Immature natural killer cell (primary cell): ENCODE results near the gene LHFPL3. TPM values are rescaled to one million over a fixed set of nuclear protein-coding genes. Genes with fewer than 3 reads are reported as not detected.

ENCODE experiments used
- DNase-seq, 3 donors: peaks; one replicate each; pipeline ENCODE4 v3.0.0; 2022; ENCODE audit warnings: mixed read lengths in 1 of 3
- H3K27ac Mint-ChIP-seq, 6 donors: one replicate each; pipeline ENCODE4 v1.8.0; 2020; ENCODE audit warnings: mixed read lengths in 6 of 6, mild to moderate bottlenecking in 5 of 6, inconsistent platforms in 4 of 6, moderate library complexity in 3 of 6
- H3K27me3 Mint-ChIP-seq, 3 donors: one replicate each; pipeline ENCODE4 v1.8.0; 2020 to 2021; ENCODE audit warnings: low read depth in 3 of 3, mild to moderate bottlenecking in 3 of 3, mixed read lengths in 3 of 3, moderate library complexity in 3 of 3, inconsistent platforms in 1 of 3
- H3K36me3 Mint-ChIP-seq, 3 donors: one replicate each; pipeline ENCODE4 v1.8.0; 2020; ENCODE audit warnings: mixed read lengths in 3 of 3, inconsistent platforms in 2 of 3, mild to moderate bottlenecking in 2 of 3
- H3K4me1 Mint-ChIP-seq, 2 donors: one replicate each; pipeline ENCODE4 v1.8.0; 2020; ENCODE audit warnings: inconsistent platforms in 2 of 2, mild to moderate bottlenecking in 2 of 2, mixed read lengths in 2 of 2, moderate library complexity in 1 of 2
- H3K4me3 Mint-ChIP-seq, 5 donors: one replicate each; pipeline ENCODE4 v1.8.0; 2020; ENCODE audit warnings: mild to moderate bottlenecking in 5 of 5, mixed read lengths in 5 of 5, inconsistent platforms in 3 of 5, moderate library complexity in 3 of 5
- H3K9me3 Mint-ChIP-seq, 6 donors: one replicate each; pipeline ENCODE4 v1.8.0; 2020; ENCODE audit warnings: mild to moderate bottlenecking in 6 of 6, mixed read lengths in 6 of 6, inconsistent platforms in 4 of 6, moderate library complexity in 3 of 6
- polyA plus RNA-seq, 3 donors: library from polyadenylated mRNA; unstranded; fragments of 300-500 nt; fragmentation: Illumina TruSeq; gene quantifications; one replicate each; pipeline ENCODE4 v1.2.3, GENCODE V29; 2021

The LHFPL3 gene
- polyA plus RNA-seq, 3 donors from 2014 or later = not detected

DNA sequence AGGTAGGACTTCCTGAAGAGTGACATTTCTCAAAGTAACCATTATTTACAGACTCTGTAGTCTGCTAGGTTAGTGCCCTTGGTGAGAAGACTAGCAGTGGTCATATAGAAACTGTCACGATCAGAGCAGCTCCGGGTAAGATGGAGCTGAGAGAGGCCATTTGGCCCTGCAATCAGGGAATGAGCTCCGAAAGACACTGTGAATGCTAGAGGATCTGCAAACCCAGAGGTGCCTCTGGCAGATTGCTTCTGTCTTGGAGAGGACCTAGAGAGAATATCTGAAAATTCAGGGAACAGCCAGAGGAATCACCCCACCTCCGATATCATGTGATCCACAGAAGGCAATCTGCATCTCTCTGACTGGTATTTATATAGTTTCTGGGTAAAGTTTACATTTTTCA is 438.7 kb downstream of the LHFPL3 start:
- H3K9me3 Mint-ChIP-seq = no peaks in the 10 kb centered on the region
- no peak overlapping the region for H3K4me3 Mint-ChIP-seq
- no peak overlapping the region for H3K27ac Mint-ChIP-seq
- no peaks in the 10 kb centered on the region for H3K4me1 Mint-ChIP-seq
- peaks cover 0 to 13% (median 0%) of the 10 kb centered on the region in 3 donors for H3K27me3 Mint-ChIP-seq
- DNase-seq = no peak
- no peaks in the 10 kb centered on the region for H3K36me3 Mint-ChIP-seq

DNA sequence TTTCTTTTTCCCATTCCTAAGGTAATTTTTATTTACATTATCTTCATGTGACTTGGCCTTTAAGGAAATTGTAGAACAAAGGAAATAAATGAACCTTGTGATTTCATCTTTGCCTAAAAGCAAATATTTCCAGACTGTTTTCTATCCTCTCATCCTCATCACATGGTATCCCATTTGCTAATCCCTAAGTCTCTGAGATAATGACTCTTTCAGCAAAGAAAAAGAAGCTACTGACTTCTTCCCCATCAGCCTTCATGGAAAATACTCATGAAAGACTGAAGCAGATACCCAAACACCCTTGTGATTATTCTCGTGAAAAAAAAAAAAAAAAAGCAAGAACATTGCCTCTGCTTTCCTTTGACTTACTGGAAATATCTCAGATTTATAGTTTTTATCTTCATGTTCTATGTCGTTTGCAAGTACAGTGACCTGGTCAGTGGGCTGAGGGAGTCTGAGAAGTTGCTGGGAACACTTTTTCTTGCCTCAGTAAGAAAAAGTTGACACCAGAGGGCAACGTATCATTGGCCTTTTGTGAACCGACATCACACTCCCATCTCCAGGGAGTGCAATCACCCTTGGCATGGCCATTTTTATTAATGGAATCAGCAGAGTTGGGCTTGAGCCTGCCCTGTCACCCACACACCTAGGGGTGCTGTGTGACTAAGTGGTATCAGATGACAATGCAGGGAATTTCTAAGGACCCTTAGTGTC is 439.6 kb downstream of the LHFPL3 start:
- Mint-ChIP-seq H3K9me3 (no peaks in the 10 kb centered on the region), H3K27ac (no peak overlapping the region), H3K27me3 (peaks cover 0 to 13% (median 3%) of the 10 kb centered on the region in 3 donors), H3K36me3 (no peaks in the 10 kb centered on the region), H3K4me1 (no peaks in the 10 kb centered on the region), H3K4me3 (no peak overlapping the region)
- no peak for DNase-seq

DNA sequence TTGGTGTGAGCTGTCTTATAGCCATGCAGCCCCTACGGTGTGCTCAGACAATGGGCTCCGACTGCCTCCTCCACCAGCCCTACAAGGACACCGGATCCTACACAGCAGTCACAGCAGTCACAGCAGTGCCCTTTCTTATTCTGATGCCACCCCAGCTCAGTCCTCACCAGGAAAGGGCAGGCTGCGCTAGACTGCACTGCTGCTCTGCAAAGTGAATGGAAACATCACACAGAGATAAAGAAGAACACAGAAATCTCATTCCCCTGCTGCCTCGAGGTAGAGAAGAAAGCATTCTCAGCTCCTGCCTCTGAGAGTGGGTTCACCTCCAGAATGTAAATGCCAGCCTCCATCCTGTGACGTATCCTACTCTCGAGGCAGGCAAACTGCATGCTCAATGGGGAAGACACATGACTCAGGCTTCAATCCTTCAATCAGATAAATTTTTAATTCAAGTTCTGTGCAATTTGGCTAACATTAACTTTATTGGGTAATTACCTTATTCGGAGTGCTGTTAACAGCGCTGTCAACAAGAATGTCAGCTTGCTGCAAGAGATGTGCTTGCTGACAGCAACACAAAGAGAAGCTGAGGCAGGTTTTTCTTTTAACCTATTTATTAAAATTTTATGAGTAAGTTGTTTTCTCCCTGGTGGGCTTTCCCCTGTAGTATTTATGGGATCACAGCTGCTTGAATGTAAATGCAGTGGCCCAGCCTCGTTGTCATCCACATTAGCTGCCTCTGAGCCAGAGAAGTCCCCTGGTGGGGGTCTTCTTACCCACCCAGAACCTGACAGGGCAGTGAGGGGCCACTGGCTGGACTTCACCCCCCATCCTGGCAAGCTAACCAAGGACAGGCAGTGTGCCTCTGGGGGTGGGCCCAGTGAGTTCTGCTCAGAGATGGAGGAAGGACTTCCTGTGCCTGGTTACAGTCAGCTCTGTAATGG is 444.3 kb downstream of the LHFPL3 start:
- Mint-ChIP-seq H3K36me3 (no peaks in the 10 kb centered on the region), H3K4me3 (no peak overlapping the region), H3K9me3 (no peaks in the 10 kb centered on the region), H3K27me3 (peaks cover 3 to 6% (median 3%) of the 10 kb centered on the region in 3 donors), H3K27ac (no peak overlapping the region), H3K4me1 (no peaks in the 10 kb centered on the region)
- no peak for DNase-seq

DNA sequence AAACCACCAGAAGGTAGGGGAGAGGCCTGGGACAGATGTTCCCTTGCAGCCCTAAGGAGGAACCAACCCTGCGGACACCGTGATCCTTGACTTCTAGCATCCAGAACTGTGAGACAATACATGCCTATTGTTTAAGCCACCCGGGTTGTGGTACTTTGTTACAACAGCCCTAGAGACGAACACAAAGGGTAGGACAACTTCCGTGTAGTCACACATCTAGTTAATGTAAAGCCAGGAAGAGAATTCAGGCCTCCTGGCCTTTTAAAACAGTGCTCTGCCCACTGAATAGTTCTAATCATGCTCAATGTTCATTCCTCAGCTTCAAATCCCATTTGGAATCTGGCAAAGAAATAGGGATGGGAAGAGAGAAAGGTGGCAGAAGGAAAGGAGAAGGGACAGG is 445.4 kb downstream of the LHFPL3 start:
- DNase-seq = no peak
- Mint-ChIP-seq H3K4me1 (no peaks in the 10 kb centered on the region), H3K27ac (no peak overlapping the region), H3K4me3 (no peak overlapping the region), H3K9me3 (no peaks in the 10 kb centered on the region), H3K27me3 (peaks cover 3 to 6% (median 3%) of the 10 kb centered on the region in 3 donors), H3K36me3 (no peaks in the 10 kb centered on the region)

DNA sequence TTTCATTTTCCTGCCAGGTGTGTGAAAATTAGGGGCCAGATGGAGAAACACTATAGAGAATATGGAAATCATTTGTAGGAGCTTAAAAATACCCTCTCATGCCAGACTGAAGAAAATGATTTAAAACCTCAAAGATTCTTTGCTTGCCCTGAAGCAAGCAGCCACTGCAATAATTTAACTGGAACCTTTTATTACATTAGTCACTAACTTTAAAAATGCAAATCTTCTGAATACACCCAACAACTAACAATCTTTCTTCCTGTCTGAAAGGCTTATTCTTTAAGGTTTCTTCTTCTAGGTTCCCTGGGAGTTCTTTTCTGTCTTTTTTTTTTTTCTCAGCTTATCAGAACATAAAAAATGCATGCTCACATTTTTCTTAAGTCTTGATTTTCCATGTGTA is 447.1 kb downstream of the LHFPL3 start:
- Mint-ChIP-seq H3K4me1 (no peaks in the 10 kb centered on the region), H3K36me3 (no peaks in the 10 kb centered on the region)
- DNase-seq = no peak

DNA sequence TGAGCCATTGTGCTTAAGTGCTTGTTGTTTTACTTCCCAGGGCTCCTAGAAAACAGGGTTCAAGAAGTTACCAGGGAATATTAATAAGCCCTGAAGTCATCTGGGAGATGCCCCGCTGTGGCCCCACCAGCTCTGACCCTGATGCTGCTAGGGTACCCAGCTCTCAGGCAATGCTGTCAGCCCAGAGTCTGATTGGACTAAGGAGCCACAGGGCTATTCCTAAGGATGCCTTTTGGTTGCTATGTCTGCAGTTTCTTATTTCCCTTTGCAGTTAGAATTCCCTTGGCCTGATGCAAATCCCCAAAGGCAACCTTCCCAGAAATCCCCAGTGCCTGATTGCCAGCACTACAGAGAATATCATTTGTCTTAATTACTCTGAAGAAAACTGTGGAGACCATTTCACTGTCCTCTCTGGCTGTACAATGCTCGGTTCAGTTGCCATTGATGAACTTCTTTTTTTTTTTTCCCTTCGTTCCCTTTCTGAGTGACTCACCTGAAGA is 448.9 kb downstream of the LHFPL3 start:
- no peak overlapping the region for H3K27ac Mint-ChIP-seq
- DNase-seq = no peak
- no peaks in the 10 kb centered on the region for H3K36me3 Mint-ChIP-seq
- H3K4me3 Mint-ChIP-seq = no peak overlapping the region
- H3K27me3 Mint-ChIP-seq = peaks cover 0 to 6% (median under 1%) of the 10 kb centered on the region in 3 donors
- H3K9me3 Mint-ChIP-seq = no peaks in the 10 kb centered on the region
- H3K4me1 Mint-ChIP-seq = no peaks in the 10 kb centered on the region

More for the DNA sequence above, 447.1 kb downstream of the LHFPL3 start:
- no peak overlapping the region for H3K4me3 Mint-ChIP-seq
- H3K27me3 Mint-ChIP-seq = peaks cover 0 to 6% (median 3%) of the 10 kb centered on the region in 3 donors
- H3K27ac Mint-ChIP-seq = no peak overlapping the region
- H3K9me3 Mint-ChIP-seq = no peaks in the 10 kb centered on the region

DNA sequence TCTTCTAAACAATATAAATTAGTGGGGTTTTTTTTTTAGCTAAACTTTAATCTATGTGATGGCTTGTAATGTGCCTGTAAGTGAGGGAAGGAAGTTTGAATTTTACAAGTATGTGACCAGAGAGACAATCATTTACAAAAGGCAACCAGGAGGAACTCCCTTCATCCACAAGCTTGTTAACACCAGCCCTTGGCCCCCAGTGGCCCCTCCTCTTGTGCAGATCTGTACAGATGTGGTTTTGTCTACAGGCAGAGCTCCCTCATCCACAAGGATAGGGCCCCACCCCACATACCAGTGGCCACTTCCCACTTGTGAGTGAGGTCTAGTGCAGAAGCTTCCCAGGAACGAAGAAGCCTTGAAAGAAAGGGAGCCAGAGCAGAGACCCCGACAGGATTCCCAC is 451.5 kb downstream of the LHFPL3 start:
- Mint-ChIP-seq H3K36me3 (no peaks in the 10 kb centered on the region), H3K4me3 (no peak overlapping the region), H3K4me1 (no peaks in the 10 kb centered on the region), H3K27ac (no peak overlapping the region), H3K9me3 (no peaks in the 10 kb centered on the region), H3K27me3 (peaks cover 0 to 3% (median 0%) of the 10 kb centered on the region in 3 donors)
- DNase-seq = no peak

DNA sequence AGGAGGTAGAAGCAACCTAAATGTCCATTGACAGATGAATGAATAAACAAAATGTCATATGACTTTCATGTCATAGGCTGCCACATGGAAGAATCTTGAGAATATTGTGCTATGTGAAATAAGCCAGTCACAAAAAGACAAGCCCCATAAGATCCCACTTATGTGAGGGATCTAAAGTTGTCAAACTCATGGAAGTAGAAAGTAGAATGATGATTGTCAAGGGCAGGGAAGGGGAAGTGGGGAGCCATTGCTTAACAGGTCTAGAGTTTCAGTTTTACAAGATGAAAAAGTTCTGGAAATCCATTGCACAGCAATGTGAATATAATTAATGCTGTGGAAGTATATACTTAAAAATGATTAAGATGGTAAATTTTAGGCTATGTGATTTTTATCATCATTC is 456.3 kb downstream of the LHFPL3 start:
- peaks cover 0 to 6% (median 0%) of the 10 kb centered on the region in 6 donors for H3K9me3 Mint-ChIP-seq

DNA sequence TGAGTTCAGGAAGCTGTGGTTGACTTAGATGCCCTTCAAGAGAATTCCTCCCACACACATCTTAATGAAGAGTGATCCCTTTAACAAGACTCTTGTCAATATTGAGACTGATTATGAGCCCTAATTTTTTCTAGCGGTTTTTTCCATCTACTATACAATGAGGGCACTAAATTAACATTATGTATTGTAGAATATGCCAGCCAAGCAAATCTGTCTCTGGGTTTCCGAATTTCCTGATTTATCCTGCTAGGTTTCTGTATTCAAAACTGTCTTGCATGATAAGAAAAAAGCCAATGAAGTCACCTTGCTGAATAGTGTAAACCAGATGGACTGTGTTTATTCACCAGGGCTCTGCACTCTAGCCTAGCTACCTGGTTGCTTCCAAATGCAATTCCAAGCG is 461.4 kb downstream of the LHFPL3 start:
- H3K36me3 Mint-ChIP-seq = no peaks in the 10 kb centered on the region
- DNase-seq = no peak
- H3K4me1 Mint-ChIP-seq = no peaks in the 10 kb centered on the region
- no peak overlapping the region for H3K27ac Mint-ChIP-seq
- H3K9me3 Mint-ChIP-seq = peaks cover 0 to 6% (median 0%) of the 10 kb centered on the region in 6 donors
- peaks cover 0 to 5% (median 3%) of the 10 kb centered on the region in 3 donors for H3K27me3 Mint-ChIP-seq
- no peak overlapping the region for H3K4me3 Mint-ChIP-seq

More for the DNA sequence above, 456.3 kb downstream of the LHFPL3 start:
- no peak for DNase-seq
- no peak overlapping the region for H3K27ac Mint-ChIP-seq
- no peaks in the 10 kb centered on the region for H3K36me3 Mint-ChIP-seq
- no peak overlapping the region for H3K4me3 Mint-ChIP-seq
- peaks cover 0 to 2% (median 0%) of the 10 kb centered on the region in 3 donors for H3K27me3 Mint-ChIP-seq
- H3K4me1 Mint-ChIP-seq = no peaks in the 10 kb centered on the region

DNA sequence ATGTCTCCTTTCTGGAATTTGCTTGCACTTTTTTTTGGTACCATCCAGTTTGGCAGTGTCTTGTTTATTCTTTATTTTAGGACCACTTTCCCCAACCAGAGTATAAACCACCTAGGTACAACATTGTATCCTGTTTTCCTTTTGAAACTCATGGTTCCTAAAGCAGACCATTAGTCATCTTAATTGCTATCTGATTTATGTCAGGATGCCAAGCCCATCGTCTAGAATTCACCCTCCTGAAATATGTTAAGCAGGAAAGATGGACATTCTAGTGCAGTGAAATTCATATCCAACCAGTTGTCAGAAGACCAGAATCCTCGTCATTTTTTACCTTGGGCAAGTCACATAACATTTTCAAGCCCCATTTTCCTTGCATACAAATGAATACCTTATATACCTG is 462.0 kb downstream of the LHFPL3 start:
- H3K9me3 Mint-ChIP-seq = peaks cover 0 to under 1% (median 0%) of the 10 kb centered on the region in 6 donors
- H3K27ac Mint-ChIP-seq = no peak overlapping the region
- no peak overlapping the region for H3K4me3 Mint-ChIP-seq
- peaks cover 0 to 9% (median 3%) of the 10 kb centered on the region in 3 donors for H3K27me3 Mint-ChIP-seq
- no peaks in the 10 kb centered on the region for H3K4me1 Mint-ChIP-seq
- H3K36me3 Mint-ChIP-seq = no peaks in the 10 kb centered on the region
- DNase-seq = no peak

DNA sequence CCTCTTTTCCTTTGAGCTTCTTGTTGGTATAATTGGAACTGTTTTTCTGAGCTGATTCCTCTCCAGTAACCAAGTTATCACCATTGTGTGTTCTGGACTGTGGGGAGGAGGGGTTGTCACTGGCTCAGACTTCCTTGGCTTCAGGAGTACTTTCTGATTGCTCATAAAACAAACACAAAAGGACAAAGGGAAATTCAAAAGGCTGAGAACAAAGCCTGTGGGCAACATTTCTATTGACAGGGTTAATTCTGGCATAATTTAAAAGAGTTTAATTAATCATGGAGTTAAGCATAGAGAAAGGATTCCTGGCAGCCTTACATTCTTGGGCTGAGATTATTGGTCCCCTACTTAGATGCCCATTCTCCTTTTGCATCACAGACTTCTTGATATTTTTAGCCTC is 462.7 kb downstream of the LHFPL3 start:
- Mint-ChIP-seq H3K4me1 (no peaks in the 10 kb centered on the region), H3K27ac (no peak overlapping the region), H3K4me3 (no peak overlapping the region), H3K27me3 (peaks cover 0 to 9% (median 5%) of the 10 kb centered on the region in 3 donors), H3K36me3 (no peaks in the 10 kb centered on the region), H3K9me3 (no peaks in the 10 kb centered on the region)
- DNase-seq = no peak

DNA sequence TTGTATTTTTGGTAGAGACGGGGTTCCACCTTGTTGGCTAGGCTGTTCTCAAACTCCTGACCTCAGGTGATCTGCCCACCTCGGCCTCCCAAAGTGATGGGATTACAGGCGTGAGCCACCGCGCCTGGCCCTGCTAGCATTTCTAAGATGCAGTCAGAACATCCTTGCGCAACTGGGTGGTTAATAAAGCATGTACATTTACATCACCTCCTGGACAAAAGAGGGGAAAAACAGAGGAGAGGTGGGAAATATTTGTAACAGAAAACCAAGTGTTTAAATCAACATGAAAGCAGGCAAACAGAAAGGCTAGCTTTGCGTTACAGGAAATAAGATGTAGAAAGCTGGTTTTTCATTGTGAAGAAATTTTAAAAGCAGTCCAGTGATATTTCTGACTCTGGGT is 464.7 kb downstream of the LHFPL3 start:
- H3K4me3 Mint-ChIP-seq = no peak overlapping the region
- no peaks in the 10 kb centered on the region for H3K9me3 Mint-ChIP-seq
- H3K27me3 Mint-ChIP-seq = peaks cover 0 to 7% (median 6%) of the 10 kb centered on the region in 3 donors
- H3K4me1 Mint-ChIP-seq = no peaks in the 10 kb centered on the region
- H3K27ac Mint-ChIP-seq = no peak overlapping the region
- H3K36me3 Mint-ChIP-seq = no peaks in the 10 kb centered on the region
- DNase-seq = no peak

DNA sequence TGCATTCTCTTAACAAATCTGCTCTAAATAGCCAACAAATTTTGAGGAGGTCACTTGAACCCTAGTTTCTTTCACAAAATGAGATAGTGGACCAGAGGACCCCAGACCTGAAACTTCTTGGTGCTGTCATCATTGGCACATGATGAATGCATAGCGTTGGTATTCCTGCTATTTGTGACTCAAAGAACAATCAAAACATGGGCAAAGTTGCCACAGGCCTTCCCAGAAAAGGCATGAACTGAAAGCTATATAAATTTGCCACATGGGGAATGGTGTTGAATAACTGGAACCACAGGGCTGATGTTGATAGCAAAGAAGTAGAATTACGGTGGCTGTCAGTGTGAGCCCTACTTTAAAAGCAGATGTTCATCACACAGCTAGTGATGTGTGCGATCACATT is 465.8 kb downstream of the LHFPL3 start:
- H3K27me3 Mint-ChIP-seq = peaks cover 0 to 7% (median 6%) of the 10 kb centered on the region in 3 donors

DNA sequence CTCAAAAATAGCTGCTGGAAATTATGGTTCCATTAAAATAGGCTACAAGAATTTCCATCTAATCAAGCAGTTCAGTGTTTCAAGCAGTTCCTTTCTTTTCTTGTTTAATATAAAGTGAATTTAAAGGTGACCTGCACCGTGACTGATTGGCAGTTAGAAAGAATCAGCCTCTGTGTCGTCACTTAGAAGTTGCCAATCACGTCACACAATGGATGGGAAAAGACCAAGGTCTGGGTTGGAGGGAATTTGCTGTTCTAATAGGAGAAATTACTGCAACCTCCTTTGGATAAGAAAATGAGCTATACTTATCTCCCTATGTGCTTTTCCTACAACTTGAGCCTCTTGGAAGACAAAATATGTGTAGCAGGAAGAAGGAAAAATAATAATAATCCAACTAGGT is 466.2 kb downstream of the LHFPL3 start:
- DNase-seq = no peak
- H3K4me3 Mint-ChIP-seq = no peak overlapping the region
- no peaks in the 10 kb centered on the region for H3K36me3 Mint-ChIP-seq
- no peaks in the 10 kb centered on the region for H3K4me1 Mint-ChIP-seq
- no peaks in the 10 kb centered on the region for H3K9me3 Mint-ChIP-seq
- H3K27me3 Mint-ChIP-seq = peaks cover 0 to 7% (median 6%) of the 10 kb centered on the region in 3 donors
- H3K27ac Mint-ChIP-seq = no peak overlapping the region

More for the DNA sequence above, 465.8 kb downstream of the LHFPL3 start:
- no peak for DNase-seq
- H3K9me3 Mint-ChIP-seq = no peaks in the 10 kb centered on the region
- no peaks in the 10 kb centered on the region for H3K4me1 Mint-ChIP-seq
- H3K36me3 Mint-ChIP-seq = no peaks in the 10 kb centered on the region
- H3K27ac Mint-ChIP-seq = no peak overlapping the region
- H3K4me3 Mint-ChIP-seq = no peak overlapping the region
